GM23248 (cell line): ENCODE data around the gene UBTD1. TPM values are rescaled to one million over a fixed set of nuclear protein-coding genes. Genes with fewer than 3 reads are reported as not detected.

Source experiments
- DNase-seq: peaks from one replicate; pipeline ENCODE4 v3.0.0-alpha.2; 2015
- H2AFZ ChIP-seq: fragments of 200-600 bp; sonication (generic); 2 replicates; pipeline ENCODE4 v1.6.1; 2016; ENCODE audit warnings: antibody characterized with exemption
- H3F3A ChIP-seq: fragments of 200-600 bp; sonication (generic); 2 replicates; pipeline ENCODE4 v1.6.1; 2016; ENCODE audit warnings: mild to moderate bottlenecking, antibody characterized with exemption, mixed run types; ENCODE audit not compliant: insufficient read depth
- H3K27ac ChIP-seq: fragments of 200-600 bp; sonication (generic); 2 replicates; pipeline ENCODE4 v1.5.1; 2016; ENCODE audit warnings: mild to moderate bottlenecking
- H3K27me3 ChIP-seq: fragments of 200-600 bp; sonication (generic); replicated peaks from 2 replicates; pipeline ENCODE4 v1.6.1; 2016; ENCODE audit warnings: mild to moderate bottlenecking; ENCODE audit not compliant: insufficient read depth
- H3K36me3 ChIP-seq: fragments of 200-600 bp; sonication (generic); 2 replicates; pipeline ENCODE4 v1.6.1; 2016; ENCODE audit warnings: low read depth, mild to moderate bottlenecking
- H3K4me1 ChIP-seq: fragments of 200-600 bp; sonication (generic); 2 replicates; pipeline ENCODE4 v1.6.1; 2016; ENCODE audit warnings: mild to moderate bottlenecking; ENCODE audit not compliant: insufficient read depth
- H3K4me2 ChIP-seq: fragments of 200-600 bp; sonication (generic); one replicate; pipeline ENCODE4 v1.6.1; 2016; ENCODE audit warnings: mild to moderate bottlenecking; ENCODE audit not compliant: unreplicated experiment
- H3K4me3 ChIP-seq: fragments of 200-600 bp; sonication (generic); 2 replicates; pipeline ENCODE4 v1.5.1; 2016; ENCODE audit warnings: mild to moderate bottlenecking
- H3K79me2 ChIP-seq: fragments of 200-600 bp; sonication (generic); 2 replicates; pipeline ENCODE4 v1.6.1; 2016; ENCODE audit warnings: mild to moderate bottlenecking; ENCODE audit not compliant: insufficient read depth
- H3K9ac ChIP-seq: fragments of 200-600 bp; sonication (generic); 2 replicates; pipeline ENCODE4 v1.6.1; 2016; ENCODE audit warnings: mild to moderate bottlenecking
- H3K9me2 ChIP-seq: fragments of 200-600 bp; sonication (generic); 2 replicates; pipeline ENCODE4 v1.6.1; 2016; ENCODE audit warnings: mixed run types, mild to moderate bottlenecking, moderate library complexity; ENCODE audit not compliant: insufficient read depth
- H3K9me3 ChIP-seq: fragments of 200-600 bp; sonication (generic); one replicate; pipeline ENCODE4 v1.6.1; 2017; ENCODE audit warnings: low read depth
- H4K20me1 ChIP-seq: fragments of 200-600 bp; sonication (generic); 2 replicates; pipeline ENCODE4 v1.6.0; 2016; ENCODE audit not compliant: insufficient read depth
- EZH2 ChIP-seq: fragments of 200-600 bp; sonication (generic); IDR thresholded peaks from 2 replicates; pipeline ENCODE4 v1.6.1; 2018; ENCODE audit warnings: antibody characterized with exemption, mild to moderate bottlenecking; ENCODE audit not compliant: insufficient read depth, poor library complexity, severe bottlenecking
- EZH2phosphoT487 ChIP-seq: fragments of 200-600 bp; sonication (generic); IDR thresholded peaks from 2 replicates; pipeline ENCODE4 v1.6.1; 2018; ENCODE audit warnings: antibody characterized with exemption, moderate library complexity, mild to moderate bottlenecking, low read depth; ENCODE audit not compliant: insufficient read depth
- WGBS, 2 experiments: methylation state at CpG; one replicate each; pipeline ENCODE4 v1.1.6; 2015 to 2017; ENCODE audit warnings: low lambda C conversion rate in 2 of 2, low coverage in 1 of 2; ENCODE audit errors: missing lambda C conversion rate in 2 of 2; 5-methylcytosine and 5-hydroxymethylcytosine counted together
- in situ Hi-C: fragments of 300-500 bp; cut with MboI; formaldehyde crosslinking; loops from 2 replicates; pipeline ENCODE4 v1.15.0; 2020
- polyA plus RNA-seq: library from polyadenylated mRNA; unstranded; fragments of >200 nt; fragmentation: Nextera tagmentation; extraction: Ambion mirVana; gene quantifications from 2 replicates; pipeline ENCODE4 v1.2.1, GENCODE V29; 2016
- total RNA-seq: library from RNA; depleted of rRNA; stranded (reverse); fragments of >200 nt; shearing (Covaris generic); gene quantifications from 2 replicates; pipeline ENCODE4 v1.2.3, GENCODE V29; 2014

UBTD1 gene
- total and polyA plus RNA-seq, 2 experiments from 2014 or later: 20.8 to 27.2 TPM

DNA sequence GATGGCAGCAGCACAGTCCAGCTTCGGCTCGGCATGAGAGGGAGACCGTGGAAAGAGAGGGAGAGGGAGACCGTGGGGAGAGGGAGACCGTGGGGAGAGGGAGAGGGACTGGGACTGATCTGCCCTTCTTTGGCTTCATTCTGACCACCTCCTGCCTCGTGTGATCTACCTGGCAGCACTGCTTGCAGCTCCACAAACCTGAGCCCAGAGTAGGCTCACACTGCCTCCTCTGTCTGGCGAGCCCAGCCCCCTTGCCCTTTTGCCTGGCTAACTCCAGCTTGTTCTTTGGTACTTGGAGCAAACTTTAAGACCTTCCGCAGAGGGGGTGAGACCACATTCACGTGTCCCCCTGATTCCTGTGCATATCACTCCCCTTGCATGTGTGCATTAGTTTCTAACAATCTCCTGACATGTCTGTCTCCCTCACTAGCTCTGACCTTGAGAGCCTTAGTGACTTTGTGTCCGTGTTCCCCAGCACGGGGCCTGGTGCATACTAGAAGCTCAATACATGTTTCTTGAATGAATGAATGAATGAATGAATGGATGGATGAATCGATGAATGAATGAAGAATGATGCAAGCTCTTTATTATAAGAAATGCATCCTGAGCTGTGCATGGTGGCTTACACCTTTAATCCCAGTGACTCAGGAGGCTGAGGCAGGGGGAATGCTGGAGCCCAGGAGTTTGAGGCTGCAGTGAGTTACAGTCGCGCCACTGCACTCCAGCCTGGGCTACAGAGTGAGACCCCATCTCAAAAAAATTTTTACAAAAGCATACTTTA, 31.2 kb downstream of the UBTD1 start:
- Histone ChIP-seq H3K4me2 (no peak overlapping the region), H3K36me3 (no peaks in the 10 kb centered on the region), H3K4me3 (no peak overlapping the region), H3K27me3 (no peaks in the 10 kb centered on the region), H3K9me3 (no peaks in the 10 kb centered on the region), H3K9me2 (no peaks in the 10 kb centered on the region), H3K27ac (no peak overlapping the region), H4K20me1 (no peaks in the 10 kb centered on the region), H3K79me2 (peaks cover 54% of the 10 kb centered on the region), H2AFZ (no peak overlapping the region), H3K4me1 (peaks cover 12% of the 10 kb centered on the region; the same call in 1 of the 2 replicates), H3K9ac (no peak overlapping the region), H3F3A (no peaks in the 10 kb centered on the region)
- no peak for DNase-seq
- TF ChIP-seq EZH2: no peak
- TF ChIP-seq EZH2phosphoT487: no peak
- WGBS, 2 experiments: 74 to 77% methylated on average over 10 to 14 of the region's 14 CpGs
- in situ Hi-C loops: no loop called here

DNA sequence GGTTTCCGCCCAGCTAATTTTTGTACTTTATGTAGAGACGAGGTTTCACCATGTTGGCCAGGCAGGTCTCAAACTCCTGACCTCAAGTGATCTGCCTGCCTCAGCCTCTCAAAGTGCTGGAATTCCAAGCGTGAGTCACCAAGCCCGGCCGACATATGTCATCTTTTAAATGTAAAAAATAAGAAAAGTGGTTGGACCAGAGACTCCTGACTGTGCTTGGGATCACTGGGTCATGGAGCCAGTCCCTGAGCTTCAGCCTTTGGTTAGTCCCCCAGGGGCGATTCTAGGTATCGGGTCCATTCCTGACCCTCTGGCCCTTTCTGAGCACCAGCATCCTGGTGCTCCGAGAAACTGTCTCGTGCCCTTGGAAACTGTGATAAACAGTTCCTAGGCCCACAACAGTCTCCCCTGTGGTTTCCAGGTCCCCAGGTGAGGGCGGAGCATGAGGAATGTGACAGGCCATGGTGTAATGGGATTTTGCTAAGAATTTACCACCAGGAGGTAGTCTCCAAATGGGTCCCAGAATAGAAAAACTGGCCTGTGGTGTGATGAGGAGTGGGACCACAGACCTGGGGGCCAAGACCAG, 32.8 kb downstream of the UBTD1 start:
- no peak overlapping the region for H3K27ac ChIP-seq
- in situ Hi-C loops: no loop called here

DNA sequence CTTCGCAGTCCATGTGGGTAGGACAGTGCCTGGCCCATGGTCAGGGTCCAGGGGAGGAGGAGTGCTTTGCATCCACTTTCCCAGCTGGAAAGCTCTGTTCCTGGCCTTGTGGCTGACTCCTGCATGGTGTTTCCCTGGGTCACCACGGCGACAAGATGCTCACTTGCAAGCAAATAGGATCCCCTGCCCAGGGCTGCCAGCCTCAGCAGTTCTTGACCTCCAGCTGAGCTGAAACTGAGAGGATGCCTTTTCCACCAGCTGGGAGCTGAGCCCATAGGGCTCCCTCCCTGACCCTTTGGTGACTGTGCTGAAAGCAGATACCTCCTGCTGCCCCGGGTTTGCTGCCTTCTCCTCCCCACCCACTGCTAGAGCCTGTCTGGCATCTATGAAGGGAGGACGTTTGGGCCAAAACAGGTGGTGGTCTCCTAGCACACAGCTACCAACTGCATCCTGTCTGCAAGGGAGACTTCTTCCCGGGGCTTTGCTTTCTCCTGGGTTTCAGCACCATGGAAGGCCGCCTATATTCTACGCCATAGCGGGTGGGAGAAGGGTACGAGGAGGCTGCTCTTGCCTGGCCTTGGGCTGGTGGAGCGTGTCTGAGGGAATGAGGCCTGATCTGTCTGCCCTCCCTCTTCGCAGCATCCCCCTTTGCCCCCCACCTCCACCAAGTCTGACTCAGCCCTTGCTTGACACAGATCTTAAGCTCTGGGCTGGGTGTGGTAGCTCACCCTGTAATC, 34.4 kb downstream of the UBTD1 start:
- peaks cover 60% of the 10 kb centered on the region for H3K79me2 ChIP-seq
- H3K27me3 ChIP-seq: no peaks in the 10 kb centered on the region
- H3K9me2 ChIP-seq: no peaks in the 10 kb centered on the region
- H3K4me3 ChIP-seq: no peak overlapping the region
- TF ChIP-seq EZH2: no peak
- no peak overlapping the region for H3K27ac ChIP-seq
- in situ Hi-C loops: no loop called here
- H3F3A ChIP-seq: no peaks in the 10 kb centered on the region
- no peak overlapping the region for H2AFZ ChIP-seq
- no peaks in the 10 kb centered on the region for H3K36me3 ChIP-seq
- peak; percentile 29 for DNase-seq
- H3K4me1 ChIP-seq: peaks cover 15% of the 10 kb centered on the region
- no peaks in the 10 kb centered on the region for H3K9me3 ChIP-seq
- H4K20me1 ChIP-seq: no peaks in the 10 kb centered on the region
- H3K4me2 ChIP-seq: no peak overlapping the region
- no peak overlapping the region for H3K9ac ChIP-seq
- 53 to 60% methylated on average over 11 to 12 of the region's 12 CpGs for WGBS, 2 experiments

More for the DNA sequence above, 32.8 kb downstream of the UBTD1 start:
- peaks cover 12% of the 10 kb centered on the region; the same call in 1 of the 2 replicates for H3K4me1 ChIP-seq
- no peak overlapping the region for H2AFZ ChIP-seq
- H3K27me3 ChIP-seq: no peaks in the 10 kb centered on the region
- H3K4me3 ChIP-seq: no peak overlapping the region
- H3F3A ChIP-seq: no peaks in the 10 kb centered on the region
- TF ChIP-seq EZH2phosphoT487 (no peak), EZH2 (no peak)
- H3K79me2 ChIP-seq: peaks cover 52% of the 10 kb centered on the region
- no peaks in the 10 kb centered on the region for H3K9me2 ChIP-seq
- 92 to 95% methylated on average over 10 of the region's 10 CpGs for whole genome bisulfite sequencing, 2 experiments
- H3K9ac ChIP-seq: no peak overlapping the region
- H3K9me3 ChIP-seq: no peaks in the 10 kb centered on the region
- H4K20me1 ChIP-seq: no peaks in the 10 kb centered on the region
- DNase-seq: peak; percentile 26
- H3K4me2 ChIP-seq: no peak overlapping the region
- H3K36me3 ChIP-seq: no peaks in the 10 kb centered on the region

DNA sequence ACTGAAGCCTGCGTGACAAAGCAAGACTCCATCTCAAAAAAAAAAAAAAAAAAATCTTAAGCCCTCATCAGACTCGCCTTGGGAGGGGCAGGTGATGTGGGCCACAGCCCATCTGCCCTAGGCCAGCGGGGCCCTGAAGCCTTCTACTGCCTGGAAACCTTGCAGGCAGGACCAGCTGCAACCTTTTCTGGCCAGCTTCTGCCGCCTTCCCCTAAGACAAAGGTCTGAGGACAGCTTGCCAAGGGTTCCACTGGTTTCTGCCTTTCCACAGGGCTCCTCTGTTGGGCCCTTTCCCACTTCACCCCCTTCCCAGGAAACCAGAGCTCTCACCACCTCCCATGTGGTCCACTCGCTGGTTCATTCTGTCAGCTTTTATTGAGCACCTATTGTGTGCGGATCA, 35.2 kb downstream of the UBTD1 start:
- Histone ChIP-seq H3K9me2 (no peaks in the 10 kb centered on the region), H4K20me1 (no peaks in the 10 kb centered on the region), H3K4me2 (no peak overlapping the region), H3K4me3 (no peak overlapping the region), H3K4me1 (peaks cover 22% of the 10 kb centered on the region), H3K9ac (no peak overlapping the region), H3K79me2 (peaks cover 64% of the 10 kb centered on the region), H3K9me3 (no peaks in the 10 kb centered on the region), H3K27ac (no peak overlapping the region), H3K27me3 (no peaks in the 10 kb centered on the region), H2AFZ (no peak overlapping the region), H3F3A (peaks cover 5% of the 10 kb centered on the region), H3K36me3 (no peaks in the 10 kb centered on the region)
- TF ChIP-seq EZH2phosphoT487 (no peak), EZH2 (no peak)
- DNase-seq: no peak
- WGBS, 2 experiments: 74 to 80% methylated on average over 6 of the region's 6 CpGs
- in situ Hi-C loops: no loop called here
